K562 (cell line): ENCODE measurements around the gene ITPKB. TPM values are rescaled to one million over a fixed set of nuclear protein-coding genes. Genes with fewer than 3 reads are reported as not detected.

ENCODE experiments used
- ATAC-seq: fragments of 200-7000 bp; cut with Tn5 transposase; 3 replicates; pipeline ENCODE4 v1.9.1; 2020; ENCODE audit warnings: moderate library complexity
- BruUV-seq: library from RNA; stranded (reverse); fragments of 400-500 nt; replicated peaks from 2 replicates; lab custom pipeline; 2021; lab: Mats Ljungman, UMichigan
- CTCF ChIA-PET: fragments of 300-600 bp; formaldehyde crosslinking; extraction: SDS; loops from one replicate; lab custom pipeline; 2021; ENCODE audit warnings: low intra/inter-chr PET ratio; lab: Yijun Ruan, JAX
- POLR2A ChIA-PET: fragments of 300-600, 350-650 bp; sonication (Branson Sonifier 250); formaldehyde crosslinking; extraction: SDS; loops from one replicate; lab custom pipeline; 2021; ENCODE audit warnings: antibody characterized with exemption, inconsistent platforms; lab: Yijun Ruan, JAX
- DNase-seq, 4 experiments: peaks; one replicate each; pipeline versions ENCODE4 v3.0.0 to v3.0.0-alpha.2; 2011 to 2018; ENCODE audit warnings: low spot score in 3 of 4, mixed read lengths in 3 of 4; ENCODE audit errors: extremely low read depth in 1 of 4
- FAIRE-seq: peaks from 2 replicates; lab custom pipeline; 2011; peaks lifted over from hg19 to GRCh38; lab: Jason Lieb, UNC
- H2AFZ ChIP-seq: 2 replicates; pipeline ENCODE4 v1.6.0; 2011; ENCODE audit warnings: low read depth, low read length, control low read depth, inconsistent platforms
- H3K27ac ChIP-seq: fragments of 200-600 bp; 3 replicates; pipeline ENCODE4 v1.8.0; 2011; ENCODE audit warnings: low read depth, mild to moderate bottlenecking, control low read depth, inconsistent platforms, low read length, moderate library complexity, mixed read lengths; ENCODE audit errors: extremely low read depth
- H3K27me3 ChIP-seq, 2 experiments: fragments of 300-600 bp in 1 of 2; 2 replicates in 1 of 2; 3 replicates in 1 of 2; pipeline versions ENCODE4 v1.6.0 to v1.8.0; 2011; ENCODE audit warnings: inconsistent platforms in 2 of 2, low read length in 2 of 2, mild to moderate bottlenecking in 1 of 2, mixed read lengths in 1 of 2, moderate library complexity in 1 of 2; ENCODE audit not compliant: control insufficient read depth in 2 of 2, insufficient read depth in 2 of 2
- H3K36me3 ChIP-seq: fragments of 300-600 bp; 3 replicates; pipeline ENCODE4 v1.8.0; 2011; ENCODE audit warnings: mild to moderate bottlenecking, low read length, inconsistent platforms; ENCODE audit not compliant: control insufficient read depth, insufficient read depth
- H3K4me1 ChIP-seq, 2 experiments: fragments of 200-600 bp in 1 of 2; replicated peaks in 1 of 2; 2 replicates in 1 of 2; 3 replicates in 1 of 2; pipeline versions ENCODE4 v1.5.1 to v1.8.0; 2011; ENCODE audit warnings: inconsistent platforms in 2 of 2, low read length in 2 of 2, mild to moderate bottlenecking in 1 of 2, mixed read lengths in 1 of 2, moderate library complexity in 1 of 2; ENCODE audit not compliant: control insufficient read depth in 2 of 2, insufficient read depth in 2 of 2
- H3K4me2 ChIP-seq: 2 replicates; pipeline ENCODE4 v1.6.1; 2011; ENCODE audit warnings: low read length, control low read depth, inconsistent platforms, mixed read lengths; ENCODE audit not compliant: insufficient read depth
- H3K4me3 ChIP-seq: fragments of 200-600 bp; sonication (generic), shearing (Covaris generic); 2 replicates; pipeline ENCODE4 v1.5.1; 2016; ENCODE audit warnings: control low read depth, inconsistent platforms
- H3K79me2 ChIP-seq: fragments of 200-600 bp; 3 replicates; pipeline ENCODE4 v1.8.0; 2011; ENCODE audit warnings: low read length, inconsistent platforms; ENCODE audit not compliant: control insufficient read depth, insufficient read depth
- H3K9ac ChIP-seq, 2 experiments: 2 replicates each; pipeline versions ENCODE4 v1.6.0 to v1.6.1; 2011; ENCODE audit warnings: low read depth in 2 of 2, low read length in 2 of 2, control low read depth in 1 of 2, inconsistent platforms in 1 of 2, mild to moderate bottlenecking in 1 of 2, mixed read lengths in 1 of 2; ENCODE audit not compliant: insufficient read depth in 1 of 2
- H3K9me1 ChIP-seq: one replicate; pipeline ENCODE4 v1.6.0; 2011; ENCODE audit warnings: inconsistent platforms, mild to moderate bottlenecking, low read length, moderate library complexity; ENCODE audit not compliant: control insufficient read depth, insufficient read depth
- H3K9me3 ChIP-seq: replicated peaks from 2 replicates; pipeline ENCODE4 v1.5.1; 2011; ENCODE audit warnings: low read depth, low read length, inconsistent platforms; ENCODE audit not compliant: control insufficient read depth, insufficient read depth
- H4K20me1 ChIP-seq: replicated peaks from 2 replicates; pipeline ENCODE4 v1.6.1; 2011; ENCODE audit warnings: low read length, inconsistent platforms, mixed read lengths; ENCODE audit not compliant: control insufficient read depth, insufficient read depth
- ATF3 ChIP-seq, 2 experiments: fragments of 450-650 bp in 1 of 2; sonication (generic) in 1 of 2; formaldehyde crosslinking in 1 of 2; IDR thresholded peaks in 1 of 2; conservative IDR thresholded peaks in 1 of 2; 2 replicates each; pipeline versions ENCODE4 v1.6.1 to v1.8.1; 2016 to 2023; ENCODE audit warnings: mild to moderate bottlenecking in 2 of 2, moderate library complexity in 2 of 2, inconsistent platforms in 1 of 2, missing genetic modification reagents in 1 of 2
- C11orf30 ChIP-seq: fragments of 450-650 bp; IDR thresholded peaks from 2 replicates; pipeline ENCODE4 v1.6.1; 2016; ENCODE audit warnings: low read depth, mild to moderate bottlenecking
- FOSL1 ChIP-seq: fragments of 200-800 bp; sonication (Bioruptor generic); conservative IDR thresholded peaks from 2 replicates; pipeline ENCODE4 v1.6.1; 2016; ENCODE audit warnings: missing genetic modification characterization, missing compliant biosample characterization
- JUND ChIP-seq, 2 experiments: IDR thresholded peaks; 2 replicates in 1 of 2; 3 replicates in 1 of 2; pipeline ENCODE4 v1.6.1; 2011; ENCODE audit warnings: borderline replicate concordance in 2 of 2, low read depth in 2 of 2, low read length in 2 of 2, improper control_type of control experiment in 1 of 2, missing biosample characterization in 1 of 2, missing genetic modification characterization in 1 of 2, missing genetic modification reagents in 1 of 2
- MAFG ChIP-seq: fragments of 450-650 bp; conservative IDR thresholded peaks from 2 replicates; pipeline ENCODE4 v1.6.1; 2016; ENCODE audit warnings: missing genetic modification characterization, missing compliant biosample characterization
- MCM5 ChIP-seq: fragments of 450-650 bp; IDR thresholded peaks from 2 replicates; pipeline ENCODE4 v1.6.1; 2016; ENCODE audit warnings: low read depth
- MTF1 ChIP-seq: fragments of 250-450 bp; sonication (Bioruptor Pico); IDR thresholded peaks from 2 replicates; pipeline ENCODE4 v1.9.0; 2021; ENCODE audit warnings: moderate library complexity, mild to moderate bottlenecking, inconsistent platforms, borderline replicate concordance
- NRF1 ChIP-seq, 2 experiments: fragments of 450-650 bp; IDR thresholded peaks in 1 of 2; conservative IDR thresholded peaks in 1 of 2; 2 replicates each; pipeline ENCODE4 v1.6.1; 2014; ENCODE audit warnings: mild to moderate bottlenecking in 2 of 2
- PHB ChIP-seq: fragments of 250-450 bp; sonication (Bioruptor Pico); IDR thresholded peaks from 2 replicates; pipeline ENCODE4 v1.5.0; 2021
- SNIP1 ChIP-seq: fragments of 450-650 bp; IDR thresholded peaks from 2 replicates; pipeline ENCODE4 v1.7.1; 2017; ENCODE audit warnings: low read depth, mild to moderate bottlenecking
- USF2 ChIP-seq: sonication (generic); formaldehyde crosslinking; IDR thresholded peaks from 2 replicates; pipeline ENCODE4 v1.5.0; 2020; ENCODE audit warnings: missing genetic modification reagents
- YY1 ChIP-seq, 3 experiments: IDR thresholded peaks; 2 replicates each; pipeline ENCODE4 v1.6.1; 2011; ENCODE audit warnings: low read length in 2 of 3, mild to moderate bottlenecking in 2 of 3, moderate library complexity in 2 of 3, borderline replicate concordance in 1 of 3, control low read depth in 1 of 3, low read depth in 1 of 3; ENCODE audit not compliant: insufficient read depth in 3 of 3, insufficient replicate concordance in 2 of 3, control insufficient read depth in 1 of 3, insufficient read length in 1 of 3; ENCODE audit errors: extremely low read depth in 1 of 3
- ZNF133 ChIP-seq: fragments of 250-450 bp; sonication (Bioruptor Pico); IDR thresholded peaks from 2 replicates; pipeline ENCODE4 v1.4.0; 2020; ENCODE audit warnings: mild to moderate bottlenecking
- ZNF274 ChIP-seq: IDR thresholded peaks from 2 replicates; pipeline ENCODE4 v1.6.1; 2011; ENCODE audit warnings: low read depth, mild to moderate bottlenecking, low read length, moderate library complexity, borderline replicate concordance
- ZNF639 ChIP-seq, 2 experiments: fragments of 200-800 bp in 1 of 2; sonication (Bioruptor generic) in 1 of 2; sonication (generic) in 1 of 2; formaldehyde crosslinking in 1 of 2; IDR thresholded peaks in 1 of 2; conservative IDR thresholded peaks in 1 of 2; 2 replicates each; pipeline versions ENCODE4 v1.5.0 to v1.6.1; 2016 to 2020; ENCODE audit warnings: missing compliant biosample characterization in 1 of 2, missing genetic modification characterization in 1 of 2, missing genetic modification reagents in 1 of 2
- WGBS: fragments of 100-300 bp; shearing (Covaris generic); methylation state at CpG from one replicate; pipeline ENCODE4 v1.1.6; 2016; ENCODE audit warnings: low coverage, mixed read lengths; ENCODE audit not compliant: insufficient coverage; ENCODE audit errors: missing lambda C conversion rate; 5-methylcytosine and 5-hydroxymethylcytosine counted together
- in situ Hi-C: fragments of 300-500 bp; cut with MboI; formaldehyde crosslinking; loops from 4 replicates; pipeline ENCODE4 v1.15.0; 2018; ENCODE audit warnings: inconsistent platforms, mixed read lengths
- intact Hi-C: fragments of 100-400 bp; cut with micrococcal nuclease; formaldehyde crosslinking; loops from 2 replicates; pipeline ENCODE4 v1.14.2; 2022
- polyA plus RNA-seq, 8 experiments: library from polyadenylated mRNA; depleted of rRNA in 4 of 8; stranded (reverse) in 5 of 8; unstranded in 3 of 8; fragments of >200 nt; fragmentation: Nextera tagmentation in 2 of 8; fragmentation: Illumina TruSeq in 1 of 8; extraction: Ambion mirVana in 2 of 8; extraction: Trizol in 1 of 8; gene quantifications; 2 replicates each; pipeline versions ENCODE4 v1.2.1 to v1.2.3, GENCODE V29; 2011 to 2014; ENCODE audit warnings: inconsistent platforms in 1 of 8, missing spikeins in 1 of 8
- total RNA-seq, 7 experiments: library from RNA; depleted of rRNA in 6 of 7; stranded (reverse); fragments of >200 nt in 6 of 7; fragmentation: Illumina TruSeq in 2 of 7; extraction: Trizol in 2 of 7; gene quantifications; 2 replicates each; pipeline versions ENCODE4 v1.2.1 to v1.2.3, GENCODE V29; 2011 to 2021; ENCODE audit warnings: low replicate concordance in 1 of 7
- TF ChIP-seq, protein P1 (sequence below): fragments of 250-450 bp; sonication (Bioruptor Pico); IDR thresholded peaks from 2 replicates; pipeline ENCODE4 v1.5.0; 2021

Gene ITPKB
- total and polyA plus RNA-seq, 9 of the 15 experiments (the other 6 are each of a cell fraction or from before 2014, with no cell fraction given): 0.01 to 0.22 TPM; not detected in 7

GRCh38 chr1:226662642-226663326 is 76.3 kb downstream of the ITPKB start:
- no peak overlapping the region for H2AFZ ChIP-seq
- intact Hi-C loops: no loop called here
- ChIA-PET POLR2A (interaction anchor here (0.6 to 1.4 kb wide), 3 partner anchors 9 to 42 kb away, joined by 4 to 6 read pairs (median 5); no protein-coding TSS in a partner anchor), CTCF (no interaction called here)
- H3K4me1 ChIP-seq: no peaks in the 10 kb centered on the region; a peak in 1 of 5 replicates
- H3K27ac ChIP-seq: no peak overlapping the region
- no peak overlapping the region for H3K4me3 ChIP-seq
- ATAC-seq (peak; percentile 61), FAIRE-seq (no peak), DNase-seq (peak in 2 of 4 experiments; percentile 20 to 38)
- H3K79me2 ChIP-seq: no peaks in the 10 kb centered on the region
- no peaks in the 10 kb centered on the region for H3K36me3 ChIP-seq
- WGBS: 0% methylated on average over 13 of the region's 13 CpGs
- BruUV-seq: no TSS peak
- peaks cover 11% of the 10 kb centered on the region; the same call in 1 of the 2 replicates for H4K20me1 ChIP-seq
- in situ Hi-C loops: no loop called here
- H3K9me1 ChIP-seq: no peaks in the 10 kb centered on the region
- no peak overlapping the region; a peak in 1 of 4 replicates for H3K9ac ChIP-seq
- H3K27me3 ChIP-seq: peaks cover 63 to 97% of the 10 kb centered on the region in 2 experiments
- H3K4me2 ChIP-seq: no peak overlapping the region
- no peaks in the 10 kb centered on the region for H3K9me3 ChIP-seq
- TF ChIP-seq NRF1 (conservative IDR thresholded peaks at IDR 0.05 in 1 of 2, IDR thresholded peaks at IDR 0.05 in 1 of 2) (peak; percentile 41 to 50; a peak in 3 of 4 replicates), USF2 (peak; percentile 67), YY1 (IDR thresholded peaks at IDR 0.05; ENCODE audit: borderline replicate concordance in 1 of 3, control insufficient read depth in 1 of 3, extremely low read depth in 1 of 3, insufficient read depth in 3 of 3, insufficient read length in 1 of 3, insufficient replicate concordance in 2 of 3, low read depth in 1 of 3, low read length in 2 of 3) (no peak), MCM5 (no peak), ATF3 (IDR thresholded peaks at IDR 0.05) (peak; percentile 77), ATF3 (CRISPR knock-in tag; conservative IDR thresholded peaks at IDR 0.05) (no peak), ZNF639 (CRISPR knock-in tag; conservative IDR thresholded peaks at IDR 0.05 in 1 of 2, IDR thresholded peaks at IDR 0.05 in 1 of 2) (no peak), ZNF274 (no peak), C11orf30 (peak; percentile 60), JUND (IDR thresholded peaks at IDR 0.05; ENCODE audit: borderline replicate concordance, low read depth, low read length) (no peak; the same call in 1 of the 2 replicates), JUND (tag; IDR thresholded peaks at IDR 0.05; ENCODE audit: borderline replicate concordance, low read depth, low read length) (peak; percentile 25; the same call in 1 of the 3 replicates), MTF1 (CRISPR knock-in tag) (no peak), SNIP1 (no peak), PHB (no peak), FOSL1 (peak; percentile 90), MAFG (tag) (peak; percentile 67), ZNF133 (CRISPR knock-in tag) (no peak)
- TF ChIP-seq, protein P1, sequence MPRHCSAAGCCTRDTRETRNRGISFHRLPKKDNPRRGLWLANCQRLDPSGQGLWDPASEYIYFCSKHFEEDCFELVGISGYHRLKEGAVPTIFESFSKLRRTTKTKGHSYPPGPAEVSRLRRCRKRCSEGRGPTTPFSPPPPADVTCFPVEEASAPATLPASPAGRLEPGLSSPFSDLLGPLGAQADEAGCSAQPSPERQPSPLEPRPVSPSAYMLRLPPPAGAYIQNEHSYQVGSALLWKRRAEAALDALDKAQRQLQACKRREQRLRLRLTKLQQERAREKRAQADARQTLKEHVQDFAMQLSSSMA (CRISPR knock-in tag): no peak
